Fibroblast of lung (primary cell): ENCODE measurements around the gene CSAG1. TPM values are rescaled to one million over a fixed set of nuclear protein-coding genes. Genes with fewer than 3 reads are reported as not detected.
"Not testable (repeated sequence)": the region's sequence is repeated elsewhere in the genome, so short reads cannot be mapped to it uniquely, and the experiment has no call there.

Experiments used
- DNase-seq, 2 donors: peaks; one replicate each; pipeline versions ENCODE4 v3.0.0 to v3.0.0-alpha.2; 2010; ENCODE audit warnings: low read depth in 2 of 2
- H2AFZ ChIP-seq: 2 replicates; pipeline ENCODE4 v1.5.1; 2012; ENCODE audit warnings: low read length, control low read depth, inconsistent platforms
- H3K27ac ChIP-seq: 2 replicates; pipeline ENCODE4 v1.5.1; 2011; ENCODE audit warnings: low read length, control low read depth; ENCODE audit not compliant: insufficient read depth
- H3K27me3 ChIP-seq: 2 replicates; pipeline ENCODE4 v1.5.1; 2011; ENCODE audit warnings: mild to moderate bottlenecking, low read length; ENCODE audit not compliant: control insufficient read depth, insufficient read depth
- H3K36me3 ChIP-seq: 2 replicates; pipeline ENCODE4 v1.5.1; 2011; ENCODE audit warnings: low read length; ENCODE audit not compliant: control insufficient read depth, insufficient read depth
- H3K4me1 ChIP-seq: 2 replicates; pipeline ENCODE4 v1.5.1; 2011; ENCODE audit warnings: low read length; ENCODE audit not compliant: control insufficient read depth, insufficient read depth; ENCODE audit errors: extremely low read depth
- H3K4me2 ChIP-seq: 2 replicates; pipeline ENCODE4 v1.5.1; 2011; ENCODE audit warnings: low read length, control low read depth; ENCODE audit not compliant: insufficient read depth; ENCODE audit errors: extremely low read depth
- H3K4me3 ChIP-seq, 4 experiments: fragments of 200-600 bp in 1 of 4; sonication (generic) in 1 of 4; replicated peaks in 1 of 4; 2 replicates each; pipeline ENCODE4 v1.5.1; 2011 to 2016; ENCODE audit warnings: low read length in 4 of 4, low read depth in 3 of 4, mild to moderate bottlenecking in 3 of 4, control low read depth in 2 of 4, inconsistent platforms in 1 of 4, mixed read lengths in 1 of 4; ENCODE audit not compliant: insufficient read depth in 1 of 4; ENCODE audit errors: control extremely low read depth in 1 of 4
- H3K79me2 ChIP-seq: 2 replicates; pipeline ENCODE4 v1.5.1; 2012; ENCODE audit warnings: mild to moderate bottlenecking, low read length, inconsistent platforms; ENCODE audit not compliant: control insufficient read depth, insufficient read depth
- H3K9ac ChIP-seq: 2 replicates; pipeline ENCODE4 v1.5.1; 2011; ENCODE audit warnings: mild to moderate bottlenecking, low read length, control low read depth; ENCODE audit not compliant: insufficient read depth
- H3K9me3 ChIP-seq: 2 replicates; pipeline ENCODE4 v1.5.1; 2012; ENCODE audit warnings: low read depth, low read length; ENCODE audit not compliant: control insufficient read depth, insufficient read depth
- H4K20me1 ChIP-seq: 2 replicates; pipeline ENCODE4 v1.5.1; 2011; ENCODE audit warnings: low read length; ENCODE audit not compliant: control insufficient read depth, insufficient read depth; ENCODE audit errors: extremely low read depth
- EZH2 ChIP-seq: IDR thresholded peaks from 2 replicates; pipeline ENCODE4 v1.5.1; 2012; ENCODE audit warnings: low read length, control low read depth, mild to moderate bottlenecking; ENCODE audit errors: missing control alignments
- polyA plus RNA-seq, 2 donors: library from polyadenylated mRNA; depleted of rRNA in 1 of 2; stranded (reverse) in 1 of 2; unstranded in 1 of 2; fragments of >200 nt; gene quantifications; 2 replicates each; pipeline ENCODE4 v1.2.1, GENCODE V29; 2011 to 2012; ENCODE audit warnings: missing spikeins in 1 of 2
- total RNA-seq: library from RNA; depleted of rRNA; stranded (reverse); fragments of >200 nt; gene quantifications from 2 replicates; pipeline ENCODE4 v1.2.1, GENCODE V29; 2014
- TF ChIP-seq, protein P1 (sequence below), 2 donors: IDR thresholded peaks in 1 of 2; conservative IDR thresholded peaks in 1 of 2; 1 replicate in 1 of 2; 2 replicates in 1 of 2; pipeline ENCODE4 v1.5.1; 2011 to 2012; ENCODE audit warnings: low read length in 2 of 2, control low read depth in 1 of 2, inconsistent platforms in 1 of 2, low read depth in 1 of 2, mild to moderate bottlenecking in 1 of 2

CSAG1 gene
- total and polyA plus RNA-seq, 2 donors (not counting 1 experiment from before 2014, with no cell fraction given), result not detected

GRCh38 chrX:152725409-152725808, 8.1 kb downstream of the CSAG1 start:
- Histone ChIP-seq H3K9me3 (no peaks in the 10 kb centered on the region), H3K4me3 (no peak overlapping the region), H3K36me3 (no peaks in the 10 kb centered on the region), H3K27me3 (no peaks in the 10 kb centered on the region), H3K4me1 (no peaks in the 10 kb centered on the region), H2AFZ (no peak overlapping the region), H3K9ac (no peak overlapping the region), H4K20me1 (no peaks in the 10 kb centered on the region), H3K27ac (no peak overlapping the region), H3K4me2 (no peak overlapping the region), H3K79me2 (no peaks in the 10 kb centered on the region)
- TF ChIP-seq, protein P1, sequence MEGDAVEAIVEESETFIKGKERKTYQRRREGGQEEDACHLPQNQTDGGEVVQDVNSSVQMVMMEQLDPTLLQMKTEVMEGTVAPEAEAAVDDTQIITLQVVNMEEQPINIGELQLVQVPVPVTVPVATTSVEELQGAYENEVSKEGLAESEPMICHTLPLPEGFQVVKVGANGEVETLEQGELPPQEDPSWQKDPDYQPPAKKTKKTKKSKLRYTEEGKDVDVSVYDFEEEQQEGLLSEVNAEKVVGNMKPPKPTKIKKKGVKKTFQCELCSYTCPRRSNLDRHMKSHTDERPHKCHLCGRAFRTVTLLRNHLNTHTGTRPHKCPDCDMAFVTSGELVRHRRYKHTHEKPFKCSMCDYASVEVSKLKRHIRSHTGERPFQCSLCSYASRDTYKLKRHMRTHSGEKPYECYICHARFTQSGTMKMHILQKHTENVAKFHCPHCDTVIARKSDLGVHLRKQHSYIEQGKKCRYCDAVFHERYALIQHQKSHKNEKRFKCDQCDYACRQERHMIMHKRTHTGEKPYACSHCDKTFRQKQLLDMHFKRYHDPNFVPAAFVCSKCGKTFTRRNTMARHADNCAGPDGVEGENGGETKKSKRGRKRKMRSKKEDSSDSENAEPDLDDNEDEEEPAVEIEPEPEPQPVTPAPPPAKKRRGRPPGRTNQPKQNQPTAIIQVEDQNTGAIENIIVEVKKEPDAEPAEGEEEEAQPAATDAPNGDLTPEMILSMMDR (conservative IDR thresholded peaks at IDR 0.05 in 1 of 2, IDR thresholded peaks at IDR 0.05 in 1 of 2; ENCODE audit: low read depth in 1 of 2, low read length in 2 of 2), result no peak
- no peak for TF ChIP-seq EZH2
- DNase-seq, result no peak

GRCh38 chrX:152713815-152714787, 19.4 kb downstream of the CSAG1 start, which contains the start of gene MAGEA2B:
Gene MAGEA2B (plus strand): TSS chrX:152714628. CDS start chrX:152717107, 2,479 bp downstream.
- H3K27ac ChIP-seq, H3K9me3 ChIP-seq, H3K79me2 ChIP-seq, H3K4me2 ChIP-seq, H3K4me1 ChIP-seq, H3K4me3 ChIP-seq, H4K20me1 ChIP-seq, H2AFZ ChIP-seq, H3K36me3 ChIP-seq, H3K27me3 ChIP-seq, H3K9ac ChIP-seq, DNase-seq: not testable (repeated sequence)

DNA sequence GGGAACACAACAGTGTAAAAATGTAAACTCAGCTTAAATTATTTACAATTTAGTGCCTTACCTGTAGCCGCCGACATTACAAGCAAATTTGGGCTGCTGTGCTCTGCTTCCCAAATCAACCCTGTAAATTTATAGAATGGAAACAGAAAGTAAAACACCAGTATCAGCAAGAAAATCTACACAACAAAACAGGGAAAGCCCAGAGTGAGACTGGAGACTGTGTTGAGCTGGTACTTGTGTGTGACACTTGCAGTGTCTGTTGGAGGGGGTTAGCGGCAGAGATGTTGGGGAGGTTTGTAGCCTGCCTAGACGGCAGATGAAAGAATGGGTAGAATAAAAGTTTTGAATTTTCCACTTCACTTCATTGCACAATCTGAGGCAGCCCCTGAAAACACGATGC, 20.3 kb downstream of the CSAG1 start:
- not testable (repeated sequence) for H3K4me3 ChIP-seq, DNase-seq, H3K9ac ChIP-seq, H3K9me3 ChIP-seq, H3K4me2 ChIP-seq, H3K27ac ChIP-seq, H4K20me1 ChIP-seq, H2AFZ ChIP-seq, H3K4me1 ChIP-seq, H3K27me3 ChIP-seq, H3K79me2 ChIP-seq, H3K36me3 ChIP-seq

DNA sequence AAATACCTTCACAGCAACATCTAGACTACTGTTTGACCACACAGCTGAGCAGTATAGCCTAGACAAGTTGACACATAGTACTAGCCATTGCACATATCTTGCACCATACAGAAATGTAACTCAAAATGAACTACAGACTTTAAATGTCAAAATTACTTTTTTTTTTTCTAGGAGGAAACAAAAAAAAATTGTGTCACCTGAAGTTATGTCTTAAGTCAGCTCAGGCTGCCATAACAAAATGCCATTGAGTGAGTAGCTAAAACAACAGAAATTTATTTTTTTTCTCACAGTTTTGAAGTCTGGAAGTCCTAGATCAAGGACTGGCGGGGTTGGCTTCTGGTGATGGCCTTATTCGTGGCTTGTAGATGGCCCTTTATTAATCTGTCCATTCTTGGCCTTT, 24.3 kb downstream of the CSAG1 start, which contains the start of gene CSAG2:
TSS of gene CSAG2 (minus strand) at position 101 of the 400 bp plus-strand sequence. CDS start 161 bp downstream, outside the sequence.
- H3K4me3 ChIP-seq, H3K9me3 ChIP-seq, H3K27me3 ChIP-seq, H3K9ac ChIP-seq, H3K36me3 ChIP-seq, H3K4me1 ChIP-seq, H3K27ac ChIP-seq, H3K79me2 ChIP-seq, DNase-seq, H4K20me1 ChIP-seq, H2AFZ ChIP-seq, H3K4me2 ChIP-seq: not testable (repeated sequence)

GRCh38 chrX:152706500-152706899, 27.0 kb downstream of the CSAG1 start:
- H4K20me1 ChIP-seq, H3K27ac ChIP-seq, H3K27me3 ChIP-seq, H2AFZ ChIP-seq, H3K9ac ChIP-seq, H3K36me3 ChIP-seq, H3K4me1 ChIP-seq, H3K9me3 ChIP-seq, H3K4me2 ChIP-seq, H3K4me3 ChIP-seq, H3K79me2 ChIP-seq, DNase-seq: not testable (repeated sequence)

- H3K27me3 ChIP-seq, H4K20me1 ChIP-seq, H2AFZ ChIP-seq, H3K79me2 ChIP-seq, H3K36me3 ChIP-seq, H3K27ac ChIP-seq, H3K9me3 ChIP-seq, H3K4me2 ChIP-seq, H3K9ac ChIP-seq, H3K4me3 ChIP-seq, H3K4me1 ChIP-seq, DNase-seq: not testable (repeated sequence)
Observed at GRCh38 chrX:152700390-152700789, 33.1 kb downstream of the CSAG1 start.
